Measurements from ENCODE around the gene C11orf86. TPM values are rescaled to one million over a fixed set of nuclear protein-coding genes. Genes with fewer than 3 reads are reported as not detected.

Gene C11orf86
- total and polyA plus RNA-seq, 10 of the 15 experiments (the other 5 are each of a cell fraction or from before 2014, with no cell fraction given): not detected

- TF ChIP-seq, protein P1, sequence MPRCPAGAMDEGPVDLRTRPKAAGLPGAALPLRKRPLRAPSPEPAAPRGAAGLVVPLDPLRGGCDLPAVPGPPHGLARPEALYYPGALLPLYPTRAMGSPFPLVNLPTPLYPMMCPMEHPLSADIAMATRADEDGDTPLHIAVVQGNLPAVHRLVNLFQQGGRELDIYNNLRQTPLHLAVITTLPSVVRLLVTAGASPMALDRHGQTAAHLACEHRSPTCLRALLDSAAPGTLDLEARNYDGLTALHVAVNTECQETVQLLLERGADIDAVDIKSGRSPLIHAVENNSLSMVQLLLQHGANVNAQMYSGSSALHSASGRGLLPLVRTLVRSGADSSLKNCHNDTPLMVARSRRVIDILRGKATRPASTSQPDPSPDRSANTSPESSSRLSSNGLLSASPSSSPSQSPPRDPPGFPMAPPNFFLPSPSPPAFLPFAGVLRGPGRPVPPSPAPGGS (IDR thresholded peaks at IDR 0.05; ENCODE audit: borderline replicate concordance, insufficient read depth, low read depth, low read length, poor library complexity, severe bottlenecking): no peak
- TF ChIP-seq TCF3 (IDR thresholded peaks at IDR 0.05; ENCODE audit: borderline replicate concordance, insufficient read depth, low read depth, low read length) (no peak), ETV6 (conservative IDR thresholded peaks at IDR 0.05 in 1 of 2, IDR thresholded peaks at IDR 0.05 in 1 of 2; ENCODE audit: borderline replicate concordance in 1 of 2, low read depth in 1 of 2) (no peak), ATF7 (IDR thresholded peaks at IDR 0.05; ENCODE audit: low read depth) (no peak)
These were observed 39.2 kb downstream of the C11orf86 start (continued) for GRCh38 chr11:67014343-67014742.

DNA sequence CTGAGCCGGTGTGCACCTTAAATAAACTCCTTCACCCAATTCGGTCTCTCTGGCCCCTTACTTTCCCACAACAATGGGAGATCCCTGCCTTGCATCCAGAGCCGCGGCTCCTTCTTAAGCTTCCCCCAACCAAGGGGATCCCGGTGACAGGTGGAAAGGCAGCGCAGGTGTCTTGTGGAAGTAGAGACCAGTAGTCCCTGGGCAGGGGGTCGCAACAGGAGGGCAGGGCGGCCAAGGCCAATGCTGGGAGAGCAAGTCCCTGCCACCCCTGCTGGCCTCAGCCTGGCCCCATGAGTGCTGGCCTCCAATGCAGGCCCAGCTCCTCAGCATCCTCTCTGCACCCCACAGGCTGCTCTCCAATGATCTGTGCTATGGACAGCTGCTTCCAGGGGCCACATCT, 39.9 kb downstream of the C11orf86 start:
- Histone ChIP-seq H2AFZ (ENCODE audit: control insufficient read depth, low read depth, low read length) (no peak overlapping the region), H3K27ac (ENCODE audit: control insufficient read depth, insufficient read depth) (no peak overlapping the region), H3K79me2 (ENCODE audit: control insufficient read depth, insufficient read depth, low read length) (no peaks in the 10 kb centered on the region), H3K36me3 (ENCODE audit: control insufficient read depth in 2 of 2, insufficient read depth in 2 of 2, low read length in 1 of 2) (no peaks in the 10 kb centered on the region), H4K20me1 (ENCODE audit: control insufficient read depth, insufficient read depth) (no peaks in the 10 kb centered on the region), H3K4me1 (ENCODE audit: control insufficient read depth, insufficient read depth, low read length) (no peaks in the 10 kb centered on the region), H3K4me3 (no peak overlapping the region), H3K9me3 (replicated peaks; ENCODE audit: control insufficient read depth, insufficient read depth, low read length) (no peaks in the 10 kb centered on the region; the same call in 2 of the 3 replicates), H3K9ac (ENCODE audit: control insufficient read depth, insufficient read depth, low read length) (no peak overlapping the region), H3K4me2 (ENCODE audit: control insufficient read depth, insufficient read depth) (no peak overlapping the region), H3K27me3 (replicated peaks in 1 of 2; ENCODE audit: control insufficient read depth in 2 of 2, insufficient read depth in 2 of 2, low read length in 1 of 2) (peaks cover 0 to 2% of the 10 kb centered on the region in 2 experiments; a peak in 2 of 4 replicates)
- no peak for TF ChIP-seq NBN (IDR thresholded peaks at IDR 0.05)
- no peak for TF ChIP-seq NR2C2 (IDR thresholded peaks at IDR 0.05; ENCODE audit: borderline replicate concordance, control insufficient read depth, insufficient read length, low read depth)
- no peak for TF ChIP-seq SMC3 (IDR thresholded peaks at IDR 0.05; ENCODE audit: borderline replicate concordance, low read length)
- no peak for TF ChIP-seq EP300 (IDR thresholded peaks at IDR 0.05; ENCODE audit: borderline replicate concordance in 1 of 2, control insufficient read depth in 1 of 2, low read depth in 2 of 2, low read length in 2 of 2)
- TF ChIP-seq JUNB (IDR thresholded peaks at IDR 0.05): no peak
- TF ChIP-seq SKIL (IDR thresholded peaks at IDR 0.05; ENCODE audit: low read depth, poor library complexity, severe bottlenecking): no peak
- TF ChIP-seq IRF3 (IDR thresholded peaks at IDR 0.05): no peak
- TF ChIP-seq CEBPB (IDR thresholded peaks at IDR 0.05; ENCODE audit: borderline replicate concordance in 1 of 2, low read depth in 2 of 2, low read length in 2 of 2): no peak
- TF ChIP-seq BCL11A (IDR thresholded peaks at IDR 0.05; ENCODE audit: low read depth, low read length): no peak
- no peak for TF ChIP-seq SREBF1 (IDR thresholded peaks at IDR 0.05; ENCODE audit: low read length)
- no peak for TF ChIP-seq ZNF217 (IDR thresholded peaks at IDR 0.05)
- TF ChIP-seq GATAD2B (conservative IDR thresholded peaks at IDR 0.05; ENCODE audit: low read depth): no peak
- TF ChIP-seq ZNF207 (IDR thresholded peaks at IDR 0.05; ENCODE audit: borderline replicate concordance): no peak
- TF ChIP-seq PAX5 (IDR thresholded peaks at IDR 0.05; ENCODE audit: borderline replicate concordance, low read depth, low read length): no peak
- no TSS peak for BruUV-seq (replicated peaks)
- POLR2A ChIA-PET: no interaction called here
- in situ Hi-C loops (cut with MboI) (no loop called here), intact Hi-C loops (cut with micrococcal nuclease; ENCODE audit: unreplicated experiment) (no loop called here)
- CTCF ChIA-PET: no interaction called here
- RAD21 ChIA-PET (ENCODE audit: unreplicated experiment): no interaction called here
- SMC1A ChIA-PET (ENCODE audit: uncharacterized antibody, unreplicated experiment): no interaction called here
- no peak for ATAC-seq
- FAIRE-seq: no peak
- 66% methylated on average over 8 of the region's 8 CpGs for WGBS (ENCODE audit: insufficient coverage, insufficient replicate concordance, low lambda C conversion rate, missing lambda C conversion rate)
- DNase-seq (ENCODE audit: low read depth, low spot score): no peak
